Measurements from ENCODE around the gene MRPS10. TPM values are rescaled to one million over a fixed set of nuclear protein-coding genes. Genes with fewer than 3 reads are reported as not detected.
A peak's percentile ranks its signal among the peaks of the same experiment; 100 is the strongest.

The MRPS10 gene
- total and polyA plus RNA-seq, 2 donors (not counting 1 experiment from before 2014, with no cell fraction given): 10.5 to 26.4 TPM

DNA sequence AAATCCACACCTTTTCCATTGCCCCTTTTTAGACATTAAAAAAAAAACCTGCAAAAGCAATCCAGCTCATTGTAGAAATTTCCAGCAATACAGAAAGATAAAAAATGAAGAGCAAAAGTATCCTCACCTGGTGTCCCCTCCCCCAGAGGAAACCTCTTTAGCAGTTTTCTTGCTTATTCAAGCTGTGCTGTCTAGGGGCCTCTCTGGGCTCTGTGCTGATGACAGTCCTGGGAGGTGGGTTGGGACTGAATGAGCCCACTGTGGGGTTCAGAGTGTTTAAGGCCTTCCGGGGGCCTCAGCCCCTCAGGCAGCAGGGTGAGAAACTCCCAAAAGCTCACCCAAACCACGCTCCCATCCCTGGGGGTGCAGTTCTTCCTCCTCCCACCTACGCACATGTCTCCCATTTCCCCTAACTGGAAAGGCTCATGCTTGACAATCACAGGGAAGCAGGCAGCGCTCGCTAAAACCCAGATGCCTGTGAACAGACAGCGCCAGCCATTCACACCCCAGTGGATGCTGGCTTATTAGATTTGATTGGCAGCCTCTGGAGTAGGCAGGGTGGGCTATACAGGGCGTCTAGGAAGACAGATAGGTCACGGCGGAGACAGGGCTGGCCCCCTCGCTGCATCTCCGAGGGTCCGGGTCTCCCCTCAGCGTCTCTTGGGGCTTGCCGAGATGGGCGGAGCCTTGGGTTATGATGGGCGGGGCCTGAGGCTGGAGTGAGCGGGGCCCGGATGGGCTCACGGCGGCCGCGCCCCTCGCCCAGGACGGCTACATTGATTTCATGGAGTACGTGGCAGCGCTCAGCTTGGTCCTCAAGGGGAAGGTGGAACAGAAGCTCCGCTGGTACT lies 39.9 kb downstream of the MRPS10 start:
- intact Hi-C loops (cut with micrococcal nuclease): no loop called here
- Histone ChIP-seq H3K9me3 (ENCODE audit: control extremely low read depth in 1 of 3, control insufficient read depth in 2 of 3, insufficient read depth in 1 of 3, low read length in 2 of 3) (no peaks in the 10 kb centered on the region), H3K9ac (ENCODE audit: low read length) (peak overlapping the region; percentile 11), H3K4me3 (ENCODE audit: control extremely low read depth in 1 of 5, extremely low read depth in 1 of 5, insufficient read depth in 1 of 5, low read depth in 2 of 5, low read length in 4 of 5) (no peak overlapping the region), H3K79me2 (ENCODE audit: control insufficient read depth, insufficient read depth, low read length) (no peaks in the 10 kb centered on the region), H3K4me1 (ENCODE audit: control insufficient read depth in 2 of 2, insufficient read depth in 2 of 2, low read length in 2 of 2) (peaks cover 5 to 7% of the 10 kb centered on the region in 2 donors), H3K27me3 (replicated peaks in 1 of 4; ENCODE audit: control extremely low read depth in 1 of 4, control insufficient read depth in 3 of 4, insufficient read depth in 4 of 4, low read length in 3 of 4) (peaks cover 0 to 16% (median 2%) of the 10 kb centered on the region in 4 experiments), H3K4me2 (replicated peaks; ENCODE audit: low read depth, low read length, poor library complexity, severe bottlenecking) (peak overlapping the region; percentile 51), H3K27ac (ENCODE audit: low read length in 2 of 2) (no peak overlapping the region), H2AFZ (ENCODE audit: insufficient read depth, low read depth, low read length, poor library complexity, severe bottlenecking) (peak overlapping the region; percentile 54), H3K36me3 (replicated peaks in 1 of 2; ENCODE audit: control extremely low read depth in 1 of 2, control insufficient read depth in 1 of 2, extremely low read depth in 1 of 2, insufficient read depth in 2 of 2, low read length in 1 of 2) (no peaks in the 10 kb centered on the region), H4K20me1 (ENCODE audit: control insufficient read depth, insufficient read depth, low read length, poor library complexity, severe bottlenecking) (no peaks in the 10 kb centered on the region)
- peak; percentile 18 for DNase-seq
- no peak for ATAC-seq (ENCODE audit: low read depth)
- TF ChIP-seq EZH2 (IDR thresholded peaks at IDR 0.05; ENCODE audit: borderline replicate concordance, insufficient read depth, low read depth, low read length, poor library complexity, severe bottlenecking): no peak
- TF ChIP-seq, protein P1, sequence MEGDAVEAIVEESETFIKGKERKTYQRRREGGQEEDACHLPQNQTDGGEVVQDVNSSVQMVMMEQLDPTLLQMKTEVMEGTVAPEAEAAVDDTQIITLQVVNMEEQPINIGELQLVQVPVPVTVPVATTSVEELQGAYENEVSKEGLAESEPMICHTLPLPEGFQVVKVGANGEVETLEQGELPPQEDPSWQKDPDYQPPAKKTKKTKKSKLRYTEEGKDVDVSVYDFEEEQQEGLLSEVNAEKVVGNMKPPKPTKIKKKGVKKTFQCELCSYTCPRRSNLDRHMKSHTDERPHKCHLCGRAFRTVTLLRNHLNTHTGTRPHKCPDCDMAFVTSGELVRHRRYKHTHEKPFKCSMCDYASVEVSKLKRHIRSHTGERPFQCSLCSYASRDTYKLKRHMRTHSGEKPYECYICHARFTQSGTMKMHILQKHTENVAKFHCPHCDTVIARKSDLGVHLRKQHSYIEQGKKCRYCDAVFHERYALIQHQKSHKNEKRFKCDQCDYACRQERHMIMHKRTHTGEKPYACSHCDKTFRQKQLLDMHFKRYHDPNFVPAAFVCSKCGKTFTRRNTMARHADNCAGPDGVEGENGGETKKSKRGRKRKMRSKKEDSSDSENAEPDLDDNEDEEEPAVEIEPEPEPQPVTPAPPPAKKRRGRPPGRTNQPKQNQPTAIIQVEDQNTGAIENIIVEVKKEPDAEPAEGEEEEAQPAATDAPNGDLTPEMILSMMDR (IDR thresholded peaks at IDR 0.05): no peak
- H3K4me1 Mint-ChIP-seq: peaks cover 7% of the 10 kb centered on the region
- H3K4me3 Mint-ChIP-seq: peak overlapping the region; percentile 45
- H3K27ac Mint-ChIP-seq: no peak overlapping the region
- WGBS (ENCODE audit: insufficient coverage): 23% methylated on average over 26 of the region's 27 CpGs
- ChIA-PET POLR2A (interaction anchor here (0.6 kb wide), 1 partner anchor 98 kb away, joined by 3 read pairs; no protein-coding TSS in a partner anchor), CTCF (no interaction called here)
- H3K27me3 Mint-ChIP-seq: peaks cover 23% of the 10 kb centered on the region
- no peaks in the 10 kb centered on the region for H3K9me3 Mint-ChIP-seq (ENCODE audit: insufficient read depth)

DNA sequence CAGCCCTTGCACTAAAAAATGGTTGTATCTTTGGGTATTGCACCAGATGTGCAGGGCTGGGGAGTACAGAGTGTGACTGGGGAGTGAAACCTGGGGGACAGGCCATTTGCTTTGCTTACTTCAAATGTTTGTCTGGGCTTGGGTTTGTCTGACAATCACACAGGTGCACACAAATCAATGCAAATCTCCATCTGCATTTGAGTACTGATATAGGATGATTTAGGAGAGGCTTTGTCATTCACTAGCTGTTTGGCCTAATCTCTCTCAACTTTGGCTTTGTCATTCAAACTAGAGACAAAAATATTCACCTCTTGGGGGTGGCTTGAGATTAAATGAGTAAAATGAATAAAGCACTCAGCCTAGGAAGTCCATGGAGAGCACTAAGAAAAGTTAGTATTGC lies 40.7 kb downstream of the MRPS10 start:
- ChIA-PET POLR2A (no interaction called here), CTCF (no interaction called here)
- TF ChIP-seq, protein P1 (IDR thresholded peaks at IDR 0.05): no peak
- no peak for TF ChIP-seq EZH2 (IDR thresholded peaks at IDR 0.05; ENCODE audit: borderline replicate concordance, insufficient read depth, low read depth, low read length, poor library complexity, severe bottlenecking)
- Histone ChIP-seq H3K9ac (ENCODE audit: low read length) (no peak overlapping the region), H3K36me3 (replicated peaks in 1 of 2; ENCODE audit: control extremely low read depth in 1 of 2, control insufficient read depth in 1 of 2, extremely low read depth in 1 of 2, insufficient read depth in 2 of 2, low read length in 1 of 2) (no peaks in the 10 kb centered on the region), H3K4me2 (replicated peaks; ENCODE audit: low read depth, low read length, poor library complexity, severe bottlenecking) (no peak overlapping the region), H3K4me3 (ENCODE audit: control extremely low read depth in 1 of 5, extremely low read depth in 1 of 5, insufficient read depth in 1 of 5, low read depth in 2 of 5, low read length in 4 of 5) (no peak overlapping the region), H3K27me3 (replicated peaks in 1 of 4; ENCODE audit: control extremely low read depth in 1 of 4, control insufficient read depth in 3 of 4, insufficient read depth in 4 of 4, low read length in 3 of 4) (peaks cover 0 to 16% (median 2%) of the 10 kb centered on the region in 4 experiments), H2AFZ (ENCODE audit: insufficient read depth, low read depth, low read length, poor library complexity, severe bottlenecking) (no peak overlapping the region), H3K27ac (ENCODE audit: low read length in 2 of 2) (no peak overlapping the region), H4K20me1 (ENCODE audit: control insufficient read depth, insufficient read depth, low read length, poor library complexity, severe bottlenecking) (no peaks in the 10 kb centered on the region), H3K4me1 (ENCODE audit: control insufficient read depth in 2 of 2, insufficient read depth in 2 of 2, low read length in 2 of 2) (peaks cover 5 to 7% of the 10 kb centered on the region in 2 donors), H3K79me2 (ENCODE audit: control insufficient read depth, insufficient read depth, low read length) (no peaks in the 10 kb centered on the region), H3K9me3 (ENCODE audit: control extremely low read depth in 1 of 3, control insufficient read depth in 2 of 3, insufficient read depth in 1 of 3, low read length in 2 of 3) (no peaks in the 10 kb centered on the region)
- H3K4me3 Mint-ChIP-seq: no peak overlapping the region
- no peaks in the 10 kb centered on the region for H3K9me3 Mint-ChIP-seq (ENCODE audit: insufficient read depth)
- ATAC-seq (ENCODE audit: low read depth) (no peak), DNase-seq (no peak)
- intact Hi-C loops (cut with micrococcal nuclease): no loop called here
- peaks cover 23% of the 10 kb centered on the region for H3K27me3 Mint-ChIP-seq
- H3K27ac Mint-ChIP-seq: no peak overlapping the region
- peaks cover 7% of the 10 kb centered on the region for H3K4me1 Mint-ChIP-seq
